Measurements from ENCODE around the gene BMP8A. TPM values are rescaled to one million over a fixed set of nuclear protein-coding genes. Genes with fewer than 3 reads are reported as not detected.

The BMP8A gene
- total RNA-seq, 1 donor from 2014 or later, result 0.41 TPM

GRCh38 chr1:39566441-39567137 is 75.2 kb downstream of the BMP8A start:
- DNase-seq (ENCODE audit: low spot score in 2 of 2) (no peak), FAIRE-seq (no peak)

- no peak for FAIRE-seq
These were observed 75.9 kb downstream of the BMP8A start for GRCh38 chr1:39567302-39567701.

GRCh38 chr1:39568208-39568607 is 76.8 kb downstream of the BMP8A start:
- DNase-seq (ENCODE audit: low spot score in 2 of 2), result no peak
- no peak for FAIRE-seq

More at GRCh38 chr1:39567302-39567701, 75.9 kb downstream of the BMP8A start:
- DNase-seq (ENCODE audit: low spot score in 2 of 2), result no peak

- FAIRE-seq, result no peak
- DNase-seq (ENCODE audit: low spot score in 2 of 2), result no peak
These were observed 77.6 kb downstream of the BMP8A start for GRCh38 chr1:39569034-39569433.

- DNase-seq (ENCODE audit: low spot score in 2 of 2), result no peak
These were observed 79.2 kb downstream of the BMP8A start for GRCh38 chr1:39570477-39571177.

GRCh38 chr1:39571178-39571483 is 79.7 kb downstream of the BMP8A start:
- FAIRE-seq (no peak), DNase-seq (ENCODE audit: low spot score in 2 of 2) (no peak)

More at GRCh38 chr1:39570477-39571177, 79.2 kb downstream of the BMP8A start:
- FAIRE-seq, result no peak

- FAIRE-seq (no peak), DNase-seq (ENCODE audit: low spot score in 2 of 2) (no peak)
These were observed 81.1 kb downstream of the BMP8A start for GRCh38 chr1:39572379-39573096.

GRCh38 chr1:39573097-39573465 is 81.6 kb downstream of the BMP8A start:
- FAIRE-seq (no peak), DNase-seq (ENCODE audit: low spot score in 2 of 2) (no peak)

GRCh38 chr1:39573736-39574624 is 82.5 kb downstream of the BMP8A start:
- FAIRE-seq, result no peak

GRCh38 chr1:39574646-39575045 is 83.2 kb downstream of the BMP8A start:
- DNase-seq (ENCODE audit: low spot score in 2 of 2) (no peak), FAIRE-seq (no peak)

More at GRCh38 chr1:39573736-39574624, 82.5 kb downstream of the BMP8A start:
- DNase-seq (ENCODE audit: low spot score in 2 of 2), result peak; percentile 36 to 38

Small RNA genes within 50 kb of the gene (small RNA-seq; reads per million reads assigned to genes)
- 1.7 reads per million, percentile 79 among the genes with 10 or more reads in this experiment for gene SNORA55

Other genes starting within 250 kb of the BMP8A start
- 126 TPM for gene PABPC4, start 85.2 kb downstream of the BMP8A start, total RNA-seq
- gene HEYL, start 148.0 kb downstream of the BMP8A start, total RNA-seq, result 0.41 TPM
- gene NT5C1A, start 180.5 kb downstream of the BMP8A start, total RNA-seq, result 2.4 TPM
- gene HPCAL4, start 199.8 kb downstream of the BMP8A start, total RNA-seq, result 75.4 TPM
- gene PPIE, start 247.2 kb downstream of the BMP8A start, total RNA-seq, result 25.3 TPM